Astrocyte (in vitro differentiated cells and primary cell): ENCODE data around the gene RAPSN. TPM values are rescaled to one million over a fixed set of nuclear protein-coding genes. Genes with fewer than 3 reads are reported as not detected.

ENCODE experiments used
- DNase-seq: peaks from one replicate; pipeline ENCODE4 v3.0.0-alpha.2; 2010; ENCODE audit warnings: low read depth
- FAIRE-seq: peaks from 2 replicates; lab custom pipeline; 2011; peaks lifted over from hg19 to GRCh38; lab: Jason Lieb, UNC
- H2AFZ ChIP-seq: 2 replicates; pipeline ENCODE4 v1.6.0; 2012; ENCODE audit warnings: low read depth, low read length, inconsistent platforms
- H3K27ac ChIP-seq: 2 replicates; pipeline ENCODE4 v1.5.1; 2011; ENCODE audit warnings: low read depth, low read length, inconsistent platforms
- H3K27me3 ChIP-seq: 2 replicates; pipeline ENCODE4 v1.6.0; 2011; ENCODE audit warnings: low read length, inconsistent platforms; ENCODE audit not compliant: insufficient read depth
- H3K36me3 ChIP-seq: 2 replicates; pipeline ENCODE4 v1.5.1; 2011; ENCODE audit warnings: low read length, inconsistent platforms; ENCODE audit not compliant: insufficient read depth
- H3K4me1 ChIP-seq: 2 replicates; pipeline ENCODE4 v1.5.1; 2011; ENCODE audit warnings: low read length, inconsistent platforms; ENCODE audit not compliant: insufficient read depth
- H3K4me2 ChIP-seq: 2 replicates; pipeline ENCODE4 v1.6.0; 2012; ENCODE audit warnings: low read length, inconsistent platforms
- H3K4me3 ChIP-seq: 2 replicates; pipeline ENCODE4 v1.5.1; 2011; ENCODE audit warnings: low read depth, mild to moderate bottlenecking, low read length, inconsistent platforms; ENCODE audit not compliant: insufficient read depth
- H3K79me2 ChIP-seq: 2 replicates; pipeline ENCODE4 v1.6.0; 2012; ENCODE audit warnings: mild to moderate bottlenecking, low read length, inconsistent platforms; ENCODE audit not compliant: insufficient read depth
- H3K9ac ChIP-seq: 2 replicates; pipeline ENCODE4 v1.6.0; 2012; ENCODE audit warnings: mild to moderate bottlenecking, low read length, inconsistent platforms
- H3K9me3 ChIP-seq: 2 replicates; pipeline ENCODE4 v1.5.1; 2012; ENCODE audit warnings: low read depth, mild to moderate bottlenecking, low read length, inconsistent platforms; ENCODE audit not compliant: insufficient read depth
- H4K20me1 ChIP-seq: 2 replicates; pipeline ENCODE4 v1.6.0; 2012; ENCODE audit warnings: low read length, inconsistent platforms; ENCODE audit not compliant: insufficient read depth
- H3K27ac Mint-ChIP-seq: one replicate; pipeline ENCODE4 v1.8.0; 2021; ENCODE audit warnings: mild to moderate bottlenecking, mixed read lengths; ENCODE audit not compliant: unreplicated experiment
- H3K27me3 Mint-ChIP-seq: one replicate; pipeline ENCODE4 v1.8.0; 2021; ENCODE audit warnings: low read depth, mixed read lengths; ENCODE audit not compliant: unreplicated experiment
- H3K36me3 Mint-ChIP-seq: one replicate; pipeline ENCODE4 v1.8.0; 2021; ENCODE audit warnings: low read depth, mixed read lengths; ENCODE audit not compliant: unreplicated experiment
- H3K4me1 Mint-ChIP-seq: one replicate; pipeline ENCODE4 v1.8.0; 2021; ENCODE audit warnings: low read depth, mixed read lengths; ENCODE audit not compliant: unreplicated experiment
- H3K4me3 Mint-ChIP-seq: one replicate; pipeline ENCODE4 v1.8.0; 2021; ENCODE audit warnings: mild to moderate bottlenecking, moderate library complexity, mixed read lengths; ENCODE audit not compliant: unreplicated experiment
- H3K9me3 Mint-ChIP-seq: one replicate; pipeline ENCODE4 v1.8.0; 2021; ENCODE audit warnings: mild to moderate bottlenecking, mixed read lengths; ENCODE audit not compliant: unreplicated experiment
- EZH2 ChIP-seq: IDR thresholded peaks from 2 replicates; pipeline ENCODE4 v1.6.1; 2012; ENCODE audit warnings: mild to moderate bottlenecking, low read length, inconsistent platforms; ENCODE audit not compliant: insufficient read depth
- total RNA-seq: library from RNA; stranded (reverse); gene quantifications from 2 replicates; pipeline ENCODE4 v1.2.1, GENCODE V29; 2021
- TF ChIP-seq, protein P1 (sequence below): IDR thresholded peaks from 2 replicates; pipeline ENCODE4 v1.5.1; 2011; ENCODE audit warnings: low read depth, mild to moderate bottlenecking, inconsistent platforms, low read length, moderate library complexity; ENCODE audit not compliant: insufficient read depth

Gene RAPSN
- total RNA-seq, 1 donor from 2014 or later: 0.86 TPM

DNA sequence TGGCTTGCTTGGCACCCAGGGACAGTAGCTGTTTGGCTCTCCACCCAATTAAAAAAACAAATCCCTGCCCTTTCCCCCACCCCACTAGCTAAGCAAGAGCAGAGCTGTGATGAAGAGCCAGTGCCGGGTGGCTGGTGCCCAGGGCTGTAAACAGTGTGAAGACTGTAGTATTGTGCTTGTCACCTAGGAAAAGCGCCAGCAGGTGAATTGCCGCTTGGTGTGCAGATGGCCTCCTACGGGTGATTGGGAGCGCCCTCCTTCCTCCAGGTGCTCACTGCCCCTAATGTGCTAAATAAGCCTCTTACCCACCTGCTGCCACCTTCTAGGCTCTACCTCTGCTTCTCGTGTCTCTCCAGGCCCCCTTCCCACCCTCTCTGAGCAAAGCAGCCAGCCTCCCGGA lies 18.4 kb upstream of the RAPSN start:
- H3K36me3 Mint-ChIP-seq: peaks cover 25% of the 10 kb centered on the region
- H3K4me3 Mint-ChIP-seq: no peak overlapping the region
- no peaks in the 10 kb centered on the region for H3K27me3 Mint-ChIP-seq
- Histone ChIP-seq H4K20me1 (peaks cover 73% of the 10 kb centered on the region), H3K27me3 (no peaks in the 10 kb centered on the region), H3K4me3 (no peak overlapping the region), H3K36me3 (peaks cover 27% of the 10 kb centered on the region), H3K9ac (no peak overlapping the region), H2AFZ (no peak overlapping the region), H3K79me2 (peaks cover 60% of the 10 kb centered on the region), H3K4me1 (peaks cover 36% of the 10 kb centered on the region), H3K4me2 (peak overlapping the region; percentile 65), H3K27ac (no peak overlapping the region), H3K9me3 (no peaks in the 10 kb centered on the region)
- no peaks in the 10 kb centered on the region for H3K9me3 Mint-ChIP-seq
- H3K27ac Mint-ChIP-seq: no peak overlapping the region
- H3K4me1 Mint-ChIP-seq: peaks cover 6% of the 10 kb centered on the region
- FAIRE-seq: no peak
- no peak for DNase-seq
- TF ChIP-seq EZH2: no peak
- TF ChIP-seq, protein P1, sequence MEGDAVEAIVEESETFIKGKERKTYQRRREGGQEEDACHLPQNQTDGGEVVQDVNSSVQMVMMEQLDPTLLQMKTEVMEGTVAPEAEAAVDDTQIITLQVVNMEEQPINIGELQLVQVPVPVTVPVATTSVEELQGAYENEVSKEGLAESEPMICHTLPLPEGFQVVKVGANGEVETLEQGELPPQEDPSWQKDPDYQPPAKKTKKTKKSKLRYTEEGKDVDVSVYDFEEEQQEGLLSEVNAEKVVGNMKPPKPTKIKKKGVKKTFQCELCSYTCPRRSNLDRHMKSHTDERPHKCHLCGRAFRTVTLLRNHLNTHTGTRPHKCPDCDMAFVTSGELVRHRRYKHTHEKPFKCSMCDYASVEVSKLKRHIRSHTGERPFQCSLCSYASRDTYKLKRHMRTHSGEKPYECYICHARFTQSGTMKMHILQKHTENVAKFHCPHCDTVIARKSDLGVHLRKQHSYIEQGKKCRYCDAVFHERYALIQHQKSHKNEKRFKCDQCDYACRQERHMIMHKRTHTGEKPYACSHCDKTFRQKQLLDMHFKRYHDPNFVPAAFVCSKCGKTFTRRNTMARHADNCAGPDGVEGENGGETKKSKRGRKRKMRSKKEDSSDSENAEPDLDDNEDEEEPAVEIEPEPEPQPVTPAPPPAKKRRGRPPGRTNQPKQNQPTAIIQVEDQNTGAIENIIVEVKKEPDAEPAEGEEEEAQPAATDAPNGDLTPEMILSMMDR: no peak

DNA sequence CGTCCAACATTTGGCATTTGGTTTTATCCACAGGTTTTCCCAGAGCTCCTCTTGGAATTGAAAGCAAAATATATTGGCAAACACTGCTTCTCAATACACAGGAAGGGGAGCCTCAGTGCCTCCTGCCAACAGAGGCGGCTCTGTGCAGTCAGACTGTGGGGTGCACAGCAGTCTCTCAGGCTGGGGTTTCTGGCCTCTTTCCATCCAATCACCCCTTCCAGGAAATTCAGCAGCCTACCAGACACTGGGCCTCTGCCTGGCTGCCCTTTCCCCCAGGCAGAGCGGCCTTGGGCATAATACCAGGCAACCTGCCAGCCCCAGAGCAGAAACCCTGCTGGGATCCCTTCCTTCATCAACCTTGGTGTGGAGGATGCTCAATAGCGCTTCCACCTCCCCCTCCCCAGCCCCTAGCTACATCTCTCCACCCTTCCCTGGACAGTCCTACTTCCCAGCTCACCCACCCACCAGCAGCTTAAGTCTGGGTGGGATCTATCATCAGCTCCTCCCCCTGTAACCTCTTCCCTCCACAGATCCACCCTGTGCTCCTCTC lies 17.8 kb upstream of the RAPSN start:
- Histone ChIP-seq H4K20me1 (peaks cover 75% of the 10 kb centered on the region), H3K9ac (no peak overlapping the region), H3K4me1 (peaks cover 36% of the 10 kb centered on the region), H2AFZ (no peak overlapping the region), H3K27ac (peak overlapping the region; percentile 31), H3K4me2 (peak overlapping the region; percentile 65), H3K9me3 (no peaks in the 10 kb centered on the region), H3K79me2 (peaks cover 66% of the 10 kb centered on the region), H3K4me3 (no peak overlapping the region), H3K36me3 (peaks cover 22% of the 10 kb centered on the region), H3K27me3 (no peaks in the 10 kb centered on the region)
- TF ChIP-seq, protein P1: no peak
- no peak for TF ChIP-seq EZH2
- Mint-ChIP-seq H3K9me3 (no peaks in the 10 kb centered on the region), H3K27ac (no peak overlapping the region), H3K27me3 (no peaks in the 10 kb centered on the region), H3K36me3 (peaks cover 24% of the 10 kb centered on the region), H3K4me3 (no peak overlapping the region), H3K4me1 (peaks cover 8% of the 10 kb centered on the region)
- DNase-seq (peak; percentile 22), FAIRE-seq (no peak)

GRCh38 chr11:47466201-47466600 lies 17.3 kb upstream of the RAPSN start:
- H3K36me3 ChIP-seq: peaks cover 16% of the 10 kb centered on the region
- no peaks in the 10 kb centered on the region for H3K9me3 Mint-ChIP-seq
- no peak overlapping the region for H3K4me3 ChIP-seq
- peaks cover 8% of the 10 kb centered on the region for H3K4me1 Mint-ChIP-seq
- no peak overlapping the region for H3K27ac ChIP-seq
- no peaks in the 10 kb centered on the region for H3K27me3 ChIP-seq
- H3K4me2 ChIP-seq: peak overlapping the region; percentile 65
- H3K36me3 Mint-ChIP-seq: peaks cover 20% of the 10 kb centered on the region
- peaks cover 38% of the 10 kb centered on the region for H3K4me1 ChIP-seq
- H3K79me2 ChIP-seq: peaks cover 63% of the 10 kb centered on the region
- H2AFZ ChIP-seq: no peak overlapping the region
- DNase-seq (no peak), FAIRE-seq (no peak)
- H3K27me3 Mint-ChIP-seq: no peaks in the 10 kb centered on the region
- TF ChIP-seq, protein P1: no peak
- no peak for TF ChIP-seq EZH2
- H3K27ac Mint-ChIP-seq: no peak overlapping the region
- no peak overlapping the region for H3K4me3 Mint-ChIP-seq
- H4K20me1 ChIP-seq: peaks cover 80% of the 10 kb centered on the region
- H3K9me3 ChIP-seq: no peaks in the 10 kb centered on the region
- H3K9ac ChIP-seq: peak overlapping the region; percentile 10
